Fibroblast of the conjunctiva (primary cell): ENCODE data around the gene CMKLR1.

ENCODE experiments used
- DNase-seq: peaks from one replicate; pipeline ENCODE4 v3.0.0-alpha.2; 2010; ENCODE audit warnings: low read depth

Gene CMKLR1

DNA sequence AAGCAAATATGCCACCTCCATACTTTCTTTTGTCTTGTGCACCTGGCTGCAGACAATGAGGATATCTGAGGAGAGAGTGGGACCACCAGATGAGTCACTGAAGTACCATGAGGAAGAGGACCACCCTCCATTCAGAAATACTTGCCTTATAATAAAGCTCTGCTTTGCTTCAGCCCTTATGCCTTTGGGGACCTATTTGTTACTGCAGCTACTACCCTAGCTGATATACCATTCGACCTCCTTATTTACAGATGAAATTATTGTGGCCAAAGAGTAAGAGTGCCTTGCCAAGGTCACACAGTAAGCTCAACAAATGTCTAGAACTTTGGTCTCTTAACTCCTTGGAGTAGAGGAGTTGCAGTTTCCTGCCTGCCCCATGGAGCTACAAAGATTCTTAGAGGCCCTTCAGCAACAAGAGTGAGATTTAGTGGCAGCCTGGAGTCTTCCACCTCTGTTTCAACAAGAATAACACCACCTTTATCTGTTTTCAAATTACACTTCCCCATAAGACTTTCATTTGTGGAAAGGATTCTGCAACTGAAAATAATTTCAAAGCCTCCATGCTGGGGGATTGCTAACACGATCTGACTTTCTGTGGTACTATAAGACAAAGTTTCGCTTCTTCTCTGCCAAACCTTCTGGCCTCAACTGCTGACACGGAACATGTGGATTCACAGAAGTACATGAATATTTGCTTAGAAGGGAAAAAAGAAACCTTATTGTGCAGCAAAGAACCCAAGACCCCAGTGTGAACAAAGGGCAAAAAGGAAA is 3.6 kb downstream of the CMKLR1 start:
- no peak for DNase-seq

GRCh38 chr12:108333898-108334699 is 5.0 kb downstream of the CMKLR1 start:
- no peak for DNase-seq

- no peak for DNase-seq
These were observed 6.2 kb downstream of the CMKLR1 start for GRCh38 chr12:108332791-108333382.

- no peak for DNase-seq
These were observed 10.7 kb downstream of the CMKLR1 start for GRCh38 chr12:108328420-108328819.

DNA sequence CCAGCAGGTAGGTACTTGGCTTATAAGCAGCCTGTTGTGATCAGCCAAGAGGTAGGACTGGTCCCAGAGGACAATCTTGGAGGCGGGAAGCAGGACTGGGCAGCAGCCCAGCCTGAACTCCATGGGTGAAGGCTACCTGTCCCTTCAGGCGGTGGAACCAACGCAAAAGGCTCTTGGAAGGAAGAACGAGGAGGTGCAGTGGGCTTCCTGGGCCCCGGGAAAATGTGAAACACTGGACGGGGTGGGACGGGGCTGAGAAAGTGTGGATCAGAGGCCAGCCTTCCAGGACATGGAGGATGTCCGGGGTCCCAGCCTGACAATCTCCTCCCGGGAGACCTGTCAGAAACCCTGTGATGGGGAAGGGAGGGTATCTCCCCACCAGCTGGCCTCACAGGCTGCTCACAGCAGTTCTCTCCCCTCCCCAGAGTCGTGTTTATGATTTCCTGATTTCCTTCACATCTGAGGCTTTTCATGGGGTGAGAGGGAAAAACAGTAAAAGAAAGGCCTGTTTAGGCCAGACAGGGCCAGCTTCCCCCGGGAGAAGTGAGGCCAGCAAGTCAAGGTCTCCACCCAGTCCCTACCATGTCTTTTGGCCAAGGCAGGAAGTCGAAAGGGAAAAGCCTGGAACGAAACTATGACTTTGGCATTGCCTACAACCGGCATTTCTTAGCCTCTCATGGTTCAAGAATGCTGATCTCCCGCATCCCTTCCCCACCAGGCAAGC is 11.3 kb downstream of the CMKLR1 start:
- DNase-seq: no peak

- DNase-seq: no peak
These were observed 12.8 kb downstream of the CMKLR1 start for GRCh38 chr12:108326254-108326750.

DNA sequence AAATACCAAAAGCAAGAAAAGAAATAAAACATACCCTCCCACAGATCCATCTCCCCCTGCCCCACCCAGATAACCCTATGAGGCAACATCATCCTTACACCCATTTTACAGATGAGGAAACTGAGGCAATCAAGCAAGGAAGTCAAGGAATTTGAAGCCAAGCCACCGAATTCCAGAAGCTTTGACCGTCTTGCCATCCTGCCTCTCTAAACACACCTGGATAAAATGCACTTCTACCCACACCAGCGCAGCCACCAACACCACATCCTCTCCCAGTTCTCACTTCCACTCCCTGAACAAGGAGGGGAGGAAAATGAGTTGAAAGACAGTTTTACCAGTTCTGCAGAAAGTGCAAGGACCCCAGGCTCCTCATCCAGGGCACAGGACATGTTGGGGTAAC is 13.6 kb downstream of the CMKLR1 start:
- no peak for DNase-seq

GRCh38 chr12:108325018-108325358 is 14.1 kb downstream of the CMKLR1 start:
- DNase-seq: no peak

- DNase-seq: no peak
These were observed 14.6 kb downstream of the CMKLR1 start for GRCh38 chr12:108324351-108325017.

DNA sequence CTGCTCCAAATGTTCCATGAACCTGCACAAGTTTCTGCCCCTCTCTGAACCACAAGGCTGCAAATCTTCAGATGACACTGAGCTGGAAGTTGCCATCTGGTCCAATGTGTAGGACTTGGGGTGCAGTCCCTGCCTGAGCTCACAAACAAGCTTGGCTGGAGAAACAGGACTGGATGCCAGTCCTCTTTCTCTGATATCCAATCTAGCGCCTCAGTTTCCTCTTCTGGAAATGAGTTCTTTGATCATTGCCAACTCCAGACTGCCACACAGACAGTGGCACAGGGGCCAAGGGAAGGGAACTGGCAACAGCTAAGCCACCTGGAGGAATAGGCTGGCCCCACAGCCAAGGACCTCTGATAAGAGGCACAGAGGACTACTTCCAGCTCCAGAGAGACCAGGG is 15.5 kb downstream of the CMKLR1 start:
- no peak for DNase-seq

DNA sequence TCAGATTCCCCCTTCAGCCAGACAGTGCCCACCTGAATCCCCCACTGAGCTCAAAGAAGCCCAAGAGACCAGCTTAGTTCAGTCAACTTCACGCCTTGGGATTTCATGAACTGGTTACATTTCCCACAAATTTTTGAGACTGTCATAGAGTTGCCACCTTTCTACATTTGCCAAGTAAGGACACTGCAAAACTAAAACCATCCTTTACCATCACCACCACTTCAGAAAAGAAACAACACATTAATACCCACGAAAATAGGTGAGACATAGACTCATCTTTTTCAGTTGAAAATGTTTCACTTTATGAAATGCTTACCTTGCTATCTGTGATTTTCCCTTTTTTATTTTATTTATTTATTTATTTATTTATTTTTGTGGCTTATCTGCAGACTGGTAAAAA is 16.1 kb downstream of the CMKLR1 start:
- no peak for DNase-seq

GRCh38 chr12:108321688-108322087 is 17.4 kb downstream of the CMKLR1 start:
- DNase-seq: no peak

GRCh38 chr12:108320507-108321293 is 18.4 kb downstream of the CMKLR1 start:
- no peak for DNase-seq

DNA sequence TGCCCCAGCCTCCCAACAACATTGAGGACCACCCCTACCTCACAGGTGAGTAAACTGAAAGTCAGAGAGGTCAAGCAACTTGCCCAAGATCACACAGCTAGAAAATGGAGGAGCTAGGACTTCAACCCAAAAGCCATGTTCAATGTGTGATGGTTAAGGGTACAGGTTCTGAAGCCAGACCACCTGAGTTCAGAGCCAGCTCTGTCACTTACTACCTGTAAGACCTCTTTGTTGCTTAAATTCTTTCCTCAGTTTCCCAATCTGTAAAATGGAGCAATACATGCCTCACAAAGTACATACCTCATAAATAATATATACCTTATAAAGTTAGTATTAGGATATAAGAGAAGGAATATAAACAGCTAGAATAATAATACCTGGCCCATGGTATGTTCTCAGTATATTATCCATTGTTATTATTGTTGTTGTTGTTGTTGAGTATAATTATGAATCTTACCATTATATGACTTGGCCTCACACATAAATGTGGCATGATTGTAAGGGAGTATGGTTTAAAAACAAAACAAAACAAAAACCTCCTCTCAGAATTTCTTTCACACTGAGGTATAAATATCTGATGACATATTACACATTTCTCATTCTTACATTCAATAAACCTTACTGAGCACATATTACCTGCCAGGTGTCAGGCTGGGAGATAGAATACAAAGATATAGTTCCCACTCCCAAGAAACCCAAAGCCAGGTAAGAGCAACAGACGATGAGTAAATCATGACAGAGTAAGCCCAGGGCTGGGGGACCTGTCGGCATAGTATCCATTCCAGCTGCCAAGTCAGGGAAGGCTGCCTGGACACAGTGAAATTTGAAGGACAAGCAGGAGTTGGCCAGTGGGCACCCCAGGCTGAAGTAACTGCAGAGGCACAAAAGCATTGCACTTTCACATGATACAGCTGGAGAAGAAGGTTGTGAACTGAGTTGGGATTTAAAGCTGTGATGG is 19.6 kb downstream of the CMKLR1 start:
- DNase-seq: no peak

GRCh38 chr12:108318472-108319275 is 20.4 kb downstream of the CMKLR1 start:
- no peak for DNase-seq

DNA sequence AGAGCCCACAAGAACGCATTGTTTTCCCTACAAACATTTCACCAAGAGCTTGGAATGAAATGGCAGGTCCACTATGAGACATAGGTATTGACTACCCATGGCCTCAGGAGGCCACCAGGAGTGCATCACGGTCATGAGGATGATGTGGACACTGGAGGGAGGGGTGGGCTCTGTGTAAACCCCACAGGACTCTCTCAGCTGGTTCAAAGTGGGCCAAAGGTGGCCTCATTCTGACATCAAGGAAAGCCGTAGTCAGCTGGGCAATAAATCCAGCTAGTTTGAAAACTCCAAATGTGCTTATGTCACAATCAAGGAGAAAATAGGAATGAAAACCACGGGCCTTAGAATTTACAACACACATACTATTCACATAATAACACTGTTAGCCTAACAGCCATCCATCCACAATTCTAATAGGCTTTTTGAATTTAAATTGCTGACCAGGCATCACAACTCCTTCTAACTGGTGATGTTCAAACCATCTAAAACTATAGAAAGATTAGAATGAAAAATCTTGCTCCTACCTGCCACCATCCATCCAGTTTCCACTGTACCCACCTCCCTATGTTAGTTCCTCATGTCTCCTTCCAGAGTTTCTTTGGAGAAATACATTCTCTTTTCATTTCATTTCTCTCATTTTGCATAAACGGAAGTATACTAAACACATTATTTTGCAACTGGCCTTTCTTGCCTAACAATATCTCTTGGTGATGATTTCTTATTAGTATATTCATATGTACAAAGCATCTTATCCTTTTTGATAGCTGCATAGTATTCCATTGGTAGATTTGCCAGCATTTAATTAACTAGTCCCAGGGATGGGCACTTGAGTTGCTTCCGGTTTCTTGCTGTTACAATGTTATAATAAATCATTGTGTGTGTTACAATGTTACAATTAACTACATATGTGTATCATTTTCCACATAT is 21.5 kb downstream of the CMKLR1 start:
- no peak for DNase-seq

GRCh38 chr12:108316176-108317086 is 22.7 kb downstream of the CMKLR1 start:
- no peak for DNase-seq
